Peyer's patch (tissue), 4 donors: ENCODE measurements around the gene CLCNKB. TPM values are rescaled to one million over a fixed set of nuclear protein-coding genes. Genes with fewer than 3 reads are reported as not detected.
"Not testable (repeated sequence)": the region's sequence is repeated elsewhere in the genome, so short reads cannot be mapped to it uniquely, and the experiment has no call there.

ENCODE experiments used
- DNase-seq, 3 donors: peaks; one replicate each; pipeline ENCODE4 v3.0.0-alpha.2; 2017 to 2019
- H3K27ac ChIP-seq, 4 donors: fragments of 200-600 bp; sonication (generic); one replicate each; pipeline ENCODE4 v1.5.1; 2016 to 2019
- H3K27me3 ChIP-seq, 2 donors: fragments of 200-600 bp; sonication (generic); one replicate each; pipeline ENCODE4 v1.5.1; 2019
- H3K36me3 ChIP-seq, 3 donors: fragments of 200-600 bp; sonication (generic); one replicate each; pipeline ENCODE4 v1.5.1; 2016 to 2019
- H3K4me1 ChIP-seq, 4 donors: fragments of 200-600 bp; sonication (generic); one replicate each; pipeline ENCODE4 v1.5.1; 2016 to 2019
- H3K4me3 ChIP-seq, 4 donors: fragments of 200-600 bp; sonication (generic); 1 replicate in 3 of 4; 2 replicates in 1 of 4; pipeline ENCODE4 v1.5.1; 2016 to 2019; ENCODE audit warnings: mild to moderate bottlenecking in 1 of 4
- H3K9me3 ChIP-seq, 4 donors: fragments of 200-600 bp; sonication (generic); one replicate each; pipeline ENCODE4 v1.5.1; 2016 to 2019; ENCODE audit warnings: mild to moderate bottlenecking in 1 of 4
- POLR2A ChIP-seq, 2 donors: fragments of 450-650 bp; IDR thresholded peaks; one replicate each; pipeline ENCODE4 v1.5.1; 2017; ENCODE audit warnings: antibody characterized with exemption in 2 of 2, mild to moderate bottlenecking in 2 of 2, moderate library complexity in 2 of 2
- total RNA-seq, 4 donors: library from RNA; depleted of rRNA; stranded (reverse); fragments of >200 nt; gene quantifications; one replicate each; pipeline ENCODE4 v1.1.0, GENCODE V29; 2016
- TF ChIP-seq, protein P1 (sequence below), 6 experiments: fragments of 450-650 bp in 4 of 6; fragments of 200-600 bp in 2 of 6; sonication (generic) in 1 of 6; IDR thresholded peaks; one replicate each; pipeline ENCODE4 v1.5.1; 2017 to 2019; ENCODE audit warnings: antibody characterized with exemption in 6 of 6, mild to moderate bottlenecking in 3 of 6, moderate library complexity in 1 of 6

Gene CLCNKB
- total RNA-seq, 4 donors from 2014 or later: not detected

DNA sequence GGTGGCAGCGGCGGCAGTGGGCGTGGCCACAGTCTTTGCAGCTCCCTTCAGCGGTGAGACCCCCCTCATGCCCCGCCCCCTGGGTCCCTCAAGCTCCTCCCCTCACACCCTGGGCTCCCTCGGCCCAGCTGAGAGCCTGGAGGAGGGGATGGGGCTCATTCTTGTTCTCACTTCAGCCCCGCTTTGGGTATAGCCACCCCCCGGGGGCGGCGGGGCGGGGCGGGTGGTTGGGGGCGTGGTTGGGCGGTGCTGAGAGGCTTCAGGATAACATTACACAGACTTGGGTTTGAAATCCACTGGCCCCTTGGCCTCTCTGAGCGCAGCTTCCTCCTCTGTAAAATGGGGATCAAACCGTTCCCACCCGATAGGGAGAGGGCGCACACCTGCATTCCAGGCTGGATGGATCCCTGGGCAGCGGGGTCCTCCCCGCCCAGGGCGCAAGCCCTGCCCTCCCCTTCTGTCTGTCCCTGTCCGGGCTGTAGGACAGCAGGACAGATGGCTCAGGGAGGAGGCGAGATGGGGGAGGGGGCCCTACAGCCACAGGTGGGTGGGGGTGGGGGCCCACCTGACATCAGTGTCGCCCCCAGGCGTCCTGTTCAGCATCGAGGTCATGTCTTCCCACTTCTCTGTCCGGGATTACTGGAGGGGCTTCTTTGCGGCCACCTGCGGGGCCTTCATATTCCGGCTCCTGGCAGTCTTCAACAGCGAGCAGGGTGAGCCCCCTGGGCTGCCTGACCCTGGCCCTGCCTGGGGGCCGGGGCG lies 16.7 kb upstream of the CLCNKB start:
- no peaks in the 10 kb centered on the region for H3K27me3 ChIP-seq
- peak overlapping the region in 2 of 4 donors; percentile 7 to 26 for H3K4me3 ChIP-seq
- no peak for DNase-seq
- H3K27ac ChIP-seq: no peak overlapping the region
- peaks cover 0 to 11% (median 7%) of the 10 kb centered on the region in 4 donors for H3K4me1 ChIP-seq
- H3K36me3 ChIP-seq: no peaks in the 10 kb centered on the region
- TF ChIP-seq, protein P1, sequence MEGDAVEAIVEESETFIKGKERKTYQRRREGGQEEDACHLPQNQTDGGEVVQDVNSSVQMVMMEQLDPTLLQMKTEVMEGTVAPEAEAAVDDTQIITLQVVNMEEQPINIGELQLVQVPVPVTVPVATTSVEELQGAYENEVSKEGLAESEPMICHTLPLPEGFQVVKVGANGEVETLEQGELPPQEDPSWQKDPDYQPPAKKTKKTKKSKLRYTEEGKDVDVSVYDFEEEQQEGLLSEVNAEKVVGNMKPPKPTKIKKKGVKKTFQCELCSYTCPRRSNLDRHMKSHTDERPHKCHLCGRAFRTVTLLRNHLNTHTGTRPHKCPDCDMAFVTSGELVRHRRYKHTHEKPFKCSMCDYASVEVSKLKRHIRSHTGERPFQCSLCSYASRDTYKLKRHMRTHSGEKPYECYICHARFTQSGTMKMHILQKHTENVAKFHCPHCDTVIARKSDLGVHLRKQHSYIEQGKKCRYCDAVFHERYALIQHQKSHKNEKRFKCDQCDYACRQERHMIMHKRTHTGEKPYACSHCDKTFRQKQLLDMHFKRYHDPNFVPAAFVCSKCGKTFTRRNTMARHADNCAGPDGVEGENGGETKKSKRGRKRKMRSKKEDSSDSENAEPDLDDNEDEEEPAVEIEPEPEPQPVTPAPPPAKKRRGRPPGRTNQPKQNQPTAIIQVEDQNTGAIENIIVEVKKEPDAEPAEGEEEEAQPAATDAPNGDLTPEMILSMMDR (IDR thresholded peaks at IDR 0.05): no peak
- no peaks in the 10 kb centered on the region for H3K9me3 ChIP-seq

DNA sequence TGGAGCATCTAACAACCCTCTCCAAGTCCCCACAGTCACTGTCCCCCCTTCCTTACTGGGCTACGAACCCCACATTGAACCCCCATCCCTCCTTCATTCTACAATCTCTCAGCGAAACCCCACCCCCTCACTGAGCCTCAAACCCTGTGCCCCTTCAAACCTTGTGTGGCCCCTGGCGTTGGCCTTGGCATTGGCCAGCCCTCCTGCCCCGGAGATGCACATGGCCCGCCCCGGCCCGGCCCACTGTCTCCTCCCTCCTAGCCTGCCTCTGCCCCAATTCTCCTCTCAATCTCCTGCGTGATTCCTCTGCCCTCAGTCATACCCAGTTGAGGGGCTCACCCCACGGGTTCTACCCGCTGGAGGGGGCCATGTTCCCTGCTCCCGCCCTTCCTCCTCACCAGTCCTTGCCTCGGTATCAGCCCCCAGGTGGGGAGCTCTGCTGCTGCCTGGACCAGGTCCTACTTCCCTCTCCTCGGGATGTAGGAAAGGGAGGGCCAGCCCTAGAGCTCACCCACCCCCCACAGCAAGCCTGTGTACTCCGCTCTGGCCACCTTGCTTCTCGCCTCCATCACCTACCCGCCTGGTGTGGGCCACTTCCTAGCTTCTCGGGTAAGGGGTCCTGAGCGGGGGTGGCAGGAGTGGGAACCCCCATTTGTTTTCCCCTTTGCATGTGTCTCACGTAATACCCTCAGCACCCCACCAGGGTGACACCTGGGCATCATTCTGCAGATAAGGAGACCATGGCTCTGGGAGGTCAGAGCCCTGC lies 15.2 kb upstream of the CLCNKB start:
- peaks cover 0 to 16% (median 7%) of the 10 kb centered on the region in 4 donors for H3K4me1 ChIP-seq
- no peaks in the 10 kb centered on the region for H3K36me3 ChIP-seq
- DNase-seq: no peak
- H3K27me3 ChIP-seq: no peaks in the 10 kb centered on the region
- H3K27ac ChIP-seq: no peak overlapping the region
- no peak overlapping the region for H3K4me3 ChIP-seq
- H3K9me3 ChIP-seq: no peaks in the 10 kb centered on the region
- TF ChIP-seq, protein P1 (IDR thresholded peaks at IDR 0.05): no peak
- TF ChIP-seq POLR2A (IDR thresholded peaks at IDR 0.05): no peak

DNA sequence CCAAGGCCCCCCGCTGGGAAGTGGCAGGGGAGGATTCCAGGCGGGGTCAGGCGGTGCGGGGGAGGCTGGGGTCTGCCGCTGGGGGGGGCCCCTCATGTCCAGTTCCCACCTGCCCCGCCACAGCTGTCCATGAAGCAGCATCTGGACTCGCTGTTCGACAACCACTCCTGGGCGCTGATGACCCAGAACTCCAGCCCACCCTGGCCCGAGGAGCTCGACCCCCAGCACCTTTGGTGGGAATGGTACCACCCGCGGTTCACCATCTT lies 14.6 kb upstream of the CLCNKB start:
- not testable (repeated sequence) for H3K36me3 ChIP-seq, DNase-seq, H3K4me3 ChIP-seq, H3K9me3 ChIP-seq, H3K27ac ChIP-seq, H3K27me3 ChIP-seq
- peaks cover 0 to 16% (median 7%) of the 10 kb centered on the region in 4 donors for H3K4me1 ChIP-seq

DNA sequence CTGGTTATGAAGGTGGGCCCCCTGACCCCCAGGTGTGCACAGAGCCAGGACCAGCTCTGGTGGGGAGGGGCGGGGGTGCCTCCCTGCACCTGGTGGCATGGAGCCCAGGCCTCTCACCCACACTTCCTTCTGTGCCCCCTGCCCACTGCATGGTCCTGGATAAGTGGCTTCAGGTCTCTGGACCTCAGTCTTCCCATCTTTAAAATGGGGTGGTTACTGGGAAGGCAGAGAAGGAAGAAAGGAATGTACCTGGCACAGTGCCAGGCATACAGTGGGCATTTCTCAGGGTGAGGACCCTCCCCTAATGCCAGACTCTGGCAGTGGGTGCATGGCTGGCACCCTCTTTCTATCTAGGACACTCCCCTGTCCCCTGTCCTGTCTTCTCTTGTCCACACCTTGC lies 14.3 kb upstream of the CLCNKB start:
- TF ChIP-seq, protein P1 (IDR thresholded peaks at IDR 0.05): no peak
- no peak for TF ChIP-seq POLR2A (IDR thresholded peaks at IDR 0.05)
- H3K4me3 ChIP-seq: no peak overlapping the region
- H3K4me1 ChIP-seq: peaks cover 0 to 16% (median 7%) of the 10 kb centered on the region in 4 donors
- no peaks in the 10 kb centered on the region for H3K9me3 ChIP-seq
- no peak for DNase-seq
- H3K36me3 ChIP-seq: no peaks in the 10 kb centered on the region
- no peaks in the 10 kb centered on the region for H3K27me3 ChIP-seq
- no peak overlapping the region for H3K27ac ChIP-seq

DNA sequence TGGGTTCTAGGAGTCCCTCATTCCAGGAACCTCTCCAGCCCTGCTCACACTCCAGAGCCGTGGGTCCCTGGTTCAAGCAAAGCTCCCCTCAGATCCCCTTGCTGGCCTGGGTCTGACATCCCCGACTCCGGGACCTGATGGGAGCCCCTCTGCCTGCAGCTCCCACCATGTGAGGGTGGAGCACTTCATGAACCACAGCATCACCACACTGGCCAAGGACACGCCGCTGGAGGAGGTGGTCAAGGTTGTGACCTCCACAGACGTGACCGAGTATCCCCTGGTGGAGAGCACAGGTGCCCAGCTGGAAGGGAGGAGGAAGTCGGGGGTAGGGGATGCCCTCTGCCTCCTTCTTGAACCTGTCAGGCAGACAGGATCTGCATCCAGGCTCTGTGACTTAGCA lies 12.0 kb upstream of the CLCNKB start:
- Histone ChIP-seq H3K27ac (no peak overlapping the region), H3K4me3 (no peak overlapping the region), H3K4me1 (peaks cover 0 to 14% (median 7%) of the 10 kb centered on the region in 4 donors), H3K27me3 (no peaks in the 10 kb centered on the region), H3K36me3 (no peaks in the 10 kb centered on the region), H3K9me3 (no peaks in the 10 kb centered on the region)
- no peak for TF ChIP-seq POLR2A (IDR thresholded peaks at IDR 0.05)
- TF ChIP-seq, protein P1 (IDR thresholded peaks at IDR 0.05): no peak
- no peak for DNase-seq

DNA sequence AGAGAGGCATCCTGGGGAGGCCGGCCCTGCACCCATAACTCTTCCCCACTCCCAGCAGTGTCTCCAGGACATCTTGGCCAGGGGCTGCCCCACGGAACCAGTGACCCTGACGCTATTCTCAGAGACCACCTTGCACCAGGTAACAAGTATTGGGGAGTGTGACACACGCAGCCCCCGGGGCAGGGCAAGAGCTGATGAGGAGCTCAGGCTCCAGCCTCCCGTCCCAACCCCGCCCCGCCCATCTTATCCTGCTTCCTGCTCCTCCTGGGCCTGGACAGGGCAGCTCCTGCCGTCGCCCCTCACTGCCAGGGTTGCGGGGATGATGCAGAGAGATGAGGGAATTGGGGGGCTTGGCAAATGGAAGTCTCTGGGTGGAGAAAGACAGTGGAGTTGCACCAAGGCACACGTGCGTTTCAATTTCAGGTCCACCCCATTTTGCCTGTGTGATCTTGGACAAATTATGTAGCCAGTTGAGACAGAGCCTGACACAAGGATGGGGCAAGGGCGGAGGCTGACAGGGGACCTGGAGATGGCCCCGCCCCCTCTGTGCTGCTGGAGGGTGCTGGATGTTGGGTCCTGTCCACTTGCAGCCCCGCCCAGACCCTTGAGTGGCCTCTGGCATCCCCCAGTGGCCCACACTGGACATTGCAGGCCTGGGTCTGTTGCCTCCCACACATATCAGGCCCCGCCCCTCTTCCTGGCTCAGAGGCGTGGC lies 11.0 kb upstream of the CLCNKB start:
- no peaks in the 10 kb centered on the region for H3K27me3 ChIP-seq
- no peaks in the 10 kb centered on the region for H3K36me3 ChIP-seq
- TF ChIP-seq, protein P1 (IDR thresholded peaks at IDR 0.05): peak; percentile 36 to 91 (median 84)
- TF ChIP-seq POLR2A (IDR thresholded peaks at IDR 0.05): no peak
- DNase-seq: peak; percentile 63 to 86 (median 81)
- H3K27ac ChIP-seq: no peak overlapping the region
- H3K9me3 ChIP-seq: no peaks in the 10 kb centered on the region
- peaks cover 0 to 5% (median 0%) of the 10 kb centered on the region in 4 donors for H3K4me1 ChIP-seq
- no peak overlapping the region for H3K4me3 ChIP-seq

DNA sequence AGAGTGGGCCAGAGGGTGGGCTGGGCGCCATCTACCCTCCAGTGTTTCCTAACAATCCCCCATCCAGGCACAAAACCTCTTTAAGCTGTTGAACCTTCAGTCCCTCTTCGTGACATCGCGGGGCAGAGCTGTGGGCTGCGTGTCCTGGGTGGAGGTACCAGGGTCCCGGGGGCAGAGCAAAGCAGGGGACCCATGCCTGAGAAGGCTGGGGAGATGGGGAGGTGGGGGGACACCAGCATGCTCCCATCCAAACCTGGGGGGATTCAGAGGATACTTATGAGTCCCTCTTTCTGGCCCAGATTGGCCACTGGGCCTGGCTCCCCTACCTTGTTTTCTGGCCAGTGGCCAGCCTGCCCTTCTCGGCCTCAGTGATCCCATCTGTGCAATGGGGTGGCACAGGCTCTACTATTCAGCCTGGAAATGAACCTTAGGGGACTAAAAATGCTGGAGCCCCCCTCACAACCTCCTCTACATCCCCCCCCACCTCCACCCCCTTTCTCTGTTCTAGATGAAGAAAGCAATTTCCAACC lies 10.4 kb upstream of the CLCNKB start:
- H3K27ac ChIP-seq, H3K27me3 ChIP-seq, H3K4me3 ChIP-seq, DNase-seq, H3K4me1 ChIP-seq, H3K9me3 ChIP-seq, H3K36me3 ChIP-seq: not testable (repeated sequence)

DNA sequence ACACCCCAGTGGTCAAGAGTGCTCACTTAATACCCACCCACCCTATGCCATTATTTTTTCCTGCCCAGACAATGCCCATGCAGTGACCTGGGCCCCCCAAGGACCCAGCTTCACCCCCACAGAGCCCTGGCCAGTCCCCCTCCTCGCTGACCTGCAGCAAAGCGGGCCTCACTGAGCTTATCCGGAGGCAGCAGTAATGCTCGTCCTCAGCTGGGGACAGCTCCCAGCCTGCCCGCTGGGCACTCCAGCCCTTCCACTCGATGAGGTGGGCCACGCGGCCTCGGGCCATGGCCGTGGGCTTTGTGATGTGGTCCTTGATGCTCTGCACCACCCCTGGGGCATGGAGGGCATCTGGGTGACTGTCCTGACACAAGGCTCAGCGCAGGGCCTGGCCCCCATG lies 7.1 kb upstream of the CLCNKB start:
- H3K4me3 ChIP-seq, H3K36me3 ChIP-seq, H3K9me3 ChIP-seq, H3K27ac ChIP-seq, H3K27me3 ChIP-seq, DNase-seq, H3K4me1 ChIP-seq: not testable (repeated sequence)
